Psoas muscle (tissue), 8 donors: Measurements from ENCODE around the gene RBFOX1. TPM values are rescaled to one million over a fixed set of nuclear protein-coding genes. Genes with fewer than 3 reads are reported as not detected.

ENCODE experiments used
- ATAC-seq, 4 donors: fragments of 200-7000 bp; cut with Tn5 transposase; one replicate each; pipeline ENCODE4 v1.9.1; 2020; ENCODE audit warnings: moderate library complexity in 3 of 4, mild to moderate bottlenecking in 2 of 4
- DNase-seq, 2 donors: peaks; one replicate each; pipeline ENCODE4 v3.0.0-alpha.2; 2020
- H3K27ac ChIP-seq: fragments of 200-600 bp; one replicate; pipeline ENCODE4 v1.8.0; 2022
- H3K27me3 ChIP-seq, 3 donors: fragments of 200-600 bp in 1 of 3; one replicate each; pipeline versions ENCODE4 v1.6.1 to v1.8.0; 2013 to 2022; ENCODE audit warnings: low read length in 2 of 3, mild to moderate bottlenecking in 2 of 3, moderate library complexity in 1 of 3; ENCODE audit not compliant: insufficient read depth in 3 of 3
- H3K36me3 ChIP-seq, 2 donors: fragments of 200-600 bp in 1 of 2; one replicate each; pipeline versions ENCODE4 v1.6.1 to v1.8.0; 2013 to 2022; ENCODE audit warnings: low read depth in 1 of 2, mild to moderate bottlenecking in 1 of 2, moderate library complexity in 1 of 2; ENCODE audit not compliant: insufficient read depth in 1 of 2
- H3K4me1 ChIP-seq: fragments of 200-600 bp; one replicate; pipeline ENCODE4 v1.8.0; 2022
- H3K4me3 ChIP-seq: fragments of 200-600 bp; one replicate; pipeline ENCODE4 v1.8.0; 2022; ENCODE audit warnings: mild to moderate bottlenecking
- H3K9me3 ChIP-seq: fragments of 200-600 bp; one replicate; pipeline ENCODE4 v1.8.0; 2022
- WGBS, 3 donors: extraction: QIAGEN DNeasy Blood & Tissue Kit; methylation state at CpG; one replicate each; pipeline versions ENCODE4 v1.1.6 to v1.1.7; 2013; 5-methylcytosine and 5-hydroxymethylcytosine counted together
- intact Hi-C, 2 donors: fragments of 100-400 bp; cut with DNase I; formaldehyde crosslinking; loops; one replicate each; pipeline versions ENCODE4 v1.11.0 to v1.14.2; 2022
- polyA plus RNA-seq, 3 donors: library from polyadenylated mRNA; stranded (reverse); fragments of 200-250 nt; gene quantifications; one replicate each; pipeline ENCODE4 v1.2.3, GENCODE V29; 2013
- total RNA-seq, 4 donors: library from RNA; stranded (reverse); fragmentation: NEBNext Ultra II Directional in 2 of 4; extraction: Animal tissue kit (Norgen Biotek cat#: 25700) in 2 of 4; gene quantifications; one replicate each; pipeline versions ENCODE4 v1.2.1 to v1.2.4, GENCODE V29; 2021 to 2023
- TF ChIP-seq, protein P1 (sequence below): fragments of 200-600 bp; IDR thresholded peaks from one replicate; pipeline ENCODE4 v1.8.0; 2022; ENCODE audit warnings: antibody characterized with exemption
- donor health status: healthy with polysubstance abuse.
- donor health status: DM: no; HTN: no; CAD: no; lungs with moderate emphysema.
- donor health status: Bipolar disorder and iron deficiency.
- donor health status: healthy.
- donor health status: DM: yes; HTN: yes; CAD: no.
- donor health status: DM: no; HTN: no; CAD: no.
- donor health status: DM: no; HTN: no; CAD: no.
- donor health status: DM: yes; HTN: yes; CAD: no.

RBFOX1 gene
- total and polyA plus RNA-seq, 7 donors: 2.8 to 141 (median 113) TPM

DNA sequence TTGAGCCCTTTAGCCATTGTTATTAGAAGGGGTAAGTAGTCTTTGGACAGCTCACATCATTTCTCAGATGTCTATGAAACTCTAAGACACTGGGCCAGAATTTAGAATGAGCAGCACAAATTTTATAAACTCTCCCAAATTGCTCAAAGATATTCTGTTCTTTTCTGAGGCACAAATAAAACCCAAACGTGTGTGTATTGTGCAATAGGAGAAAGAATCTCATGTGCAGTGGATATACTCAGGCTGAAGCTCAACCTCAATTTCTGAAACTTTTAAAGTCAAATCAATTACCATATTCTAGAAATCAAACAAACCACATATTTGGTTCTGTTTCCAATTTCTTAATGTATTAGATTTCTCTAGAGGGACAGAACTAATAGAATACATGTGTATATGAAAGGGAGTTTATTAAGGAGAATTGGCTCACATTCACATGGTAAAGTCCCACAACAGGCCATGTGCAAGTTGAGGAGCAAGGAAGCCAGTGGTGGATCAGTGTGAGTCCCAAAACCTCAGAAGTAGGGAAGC, 403.6 kb downstream of the RBFOX1 start:
- intact Hi-C loops: no loop called here
- ATAC-seq: no peak
- no peaks in the 10 kb centered on the region for H3K4me1 ChIP-seq

DNA sequence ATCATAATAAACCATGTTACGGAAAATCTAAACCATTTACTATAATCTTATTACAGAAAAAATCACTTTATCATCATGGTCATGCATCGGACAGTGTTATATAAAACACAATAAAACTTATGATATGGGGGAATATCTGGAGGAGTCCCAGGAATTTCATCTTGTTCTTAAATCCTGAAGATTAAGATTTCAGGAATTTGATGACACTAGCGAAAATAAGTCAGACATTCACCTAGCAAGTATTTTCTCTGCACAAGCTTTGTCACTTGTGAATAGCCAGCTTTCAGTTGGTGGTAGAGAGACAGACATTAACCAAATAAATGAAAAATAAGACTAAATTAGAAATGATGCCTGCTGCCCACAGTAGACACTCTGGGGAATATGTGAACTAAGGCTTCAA, 410.0 kb downstream of the RBFOX1 start:
- WGBS, 3 donors: 92 to 93% (median 93%) methylated on average over 3 of the region's 3 CpGs
- Histone ChIP-seq H3K36me3 (no peaks in the 10 kb centered on the region), H3K9me3 (no peaks in the 10 kb centered on the region), H3K4me3 (no peak overlapping the region), H3K4me1 (no peaks in the 10 kb centered on the region), H3K27ac (no peak overlapping the region), H3K27me3 (no peaks in the 10 kb centered on the region)
- DNase-seq (no peak), ATAC-seq (no peak)
- intact Hi-C loops: no loop called here
- TF ChIP-seq, protein P1, sequence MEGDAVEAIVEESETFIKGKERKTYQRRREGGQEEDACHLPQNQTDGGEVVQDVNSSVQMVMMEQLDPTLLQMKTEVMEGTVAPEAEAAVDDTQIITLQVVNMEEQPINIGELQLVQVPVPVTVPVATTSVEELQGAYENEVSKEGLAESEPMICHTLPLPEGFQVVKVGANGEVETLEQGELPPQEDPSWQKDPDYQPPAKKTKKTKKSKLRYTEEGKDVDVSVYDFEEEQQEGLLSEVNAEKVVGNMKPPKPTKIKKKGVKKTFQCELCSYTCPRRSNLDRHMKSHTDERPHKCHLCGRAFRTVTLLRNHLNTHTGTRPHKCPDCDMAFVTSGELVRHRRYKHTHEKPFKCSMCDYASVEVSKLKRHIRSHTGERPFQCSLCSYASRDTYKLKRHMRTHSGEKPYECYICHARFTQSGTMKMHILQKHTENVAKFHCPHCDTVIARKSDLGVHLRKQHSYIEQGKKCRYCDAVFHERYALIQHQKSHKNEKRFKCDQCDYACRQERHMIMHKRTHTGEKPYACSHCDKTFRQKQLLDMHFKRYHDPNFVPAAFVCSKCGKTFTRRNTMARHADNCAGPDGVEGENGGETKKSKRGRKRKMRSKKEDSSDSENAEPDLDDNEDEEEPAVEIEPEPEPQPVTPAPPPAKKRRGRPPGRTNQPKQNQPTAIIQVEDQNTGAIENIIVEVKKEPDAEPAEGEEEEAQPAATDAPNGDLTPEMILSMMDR: no peak

More for the DNA sequence above, 403.6 kb downstream of the RBFOX1 start:
- Histone ChIP-seq H3K27ac (no peak overlapping the region), H3K9me3 (no peaks in the 10 kb centered on the region), H3K27me3 (no peaks in the 10 kb centered on the region), H3K36me3 (no peaks in the 10 kb centered on the region), H3K4me3 (no peak overlapping the region)
- DNase-seq: no peak
- TF ChIP-seq, protein P1: no peak
- WGBS, 3 donors: 0% methylated on average over 1 of the region's 1 CpG

DNA sequence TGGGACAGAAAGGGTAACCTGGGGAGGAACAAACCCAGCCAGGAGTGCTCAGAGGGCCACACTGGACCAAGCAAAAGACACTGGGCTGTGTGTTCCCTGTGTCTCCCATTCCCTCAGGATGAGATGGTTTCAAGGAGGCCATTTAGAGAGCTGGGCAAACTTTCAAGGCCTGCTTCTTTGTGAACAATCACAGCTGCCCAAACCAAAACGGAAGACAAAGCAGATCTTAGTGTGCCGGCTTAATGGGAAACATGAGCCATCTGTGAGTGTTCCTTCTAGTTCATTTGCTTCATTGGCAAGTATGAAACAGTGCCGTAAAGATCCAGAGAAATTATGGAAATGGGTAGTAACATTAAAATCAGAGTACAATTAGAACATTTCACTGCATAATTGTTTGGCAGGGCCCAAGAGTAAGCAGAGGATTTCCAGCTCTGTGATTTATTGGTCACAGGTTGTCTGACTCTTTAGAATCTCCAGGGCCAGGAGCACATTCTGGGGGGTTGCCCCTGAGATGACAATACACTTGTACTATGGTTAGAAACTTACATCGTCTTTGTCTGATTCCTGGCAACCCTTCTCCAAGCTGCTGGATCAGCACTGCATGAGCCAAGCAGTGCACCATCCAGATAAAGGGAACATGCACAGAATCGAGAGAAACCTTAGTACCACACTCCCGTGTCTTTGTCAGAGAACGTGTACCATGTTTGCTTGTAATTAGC, 412.1 kb downstream of the RBFOX1 start:
- Histone ChIP-seq H3K27ac (peak overlapping the region; percentile 38), H3K36me3 (no peaks in the 10 kb centered on the region), H3K4me1 (no peaks in the 10 kb centered on the region), H3K9me3 (no peaks in the 10 kb centered on the region), H3K4me3 (no peak overlapping the region), H3K27me3 (no peaks in the 10 kb centered on the region)
- peak in 3 of 4 donors; percentile 69 to 89 (median 77) for ATAC-seq
- TF ChIP-seq, protein P1: no peak
- intact Hi-C loops: no loop called here
- DNase-seq: no peak
- WGBS, 3 donors: 19 to 29% (median 21%) methylated on average over 7 of the region's 7 CpGs

DNA sequence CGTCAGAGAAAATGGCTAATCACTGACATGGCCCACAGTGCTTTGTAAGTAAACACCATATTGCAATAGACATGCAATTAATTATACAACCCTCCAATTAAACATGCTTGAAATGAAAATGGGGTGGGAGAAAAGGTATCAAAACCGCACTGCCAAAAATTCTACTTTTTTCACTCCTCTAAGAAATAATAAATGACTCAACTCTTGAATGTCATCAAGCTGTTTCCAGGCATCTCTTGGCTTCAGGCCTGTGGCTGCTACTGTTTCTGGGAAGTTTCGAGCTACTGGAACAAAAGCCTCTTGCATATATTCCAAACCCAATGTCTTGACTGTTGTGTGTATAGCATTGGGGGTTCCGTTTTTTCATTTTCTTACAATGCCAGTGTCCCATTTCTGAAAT, 412.6 kb downstream of the RBFOX1 start:
- H3K4me1 ChIP-seq: no peaks in the 10 kb centered on the region
- ATAC-seq (peak in 1 of 4 donors; percentile 44), DNase-seq (no peak)
- H3K27ac ChIP-seq: no peak overlapping the region
- no peaks in the 10 kb centered on the region for H3K36me3 ChIP-seq
- no peaks in the 10 kb centered on the region for H3K27me3 ChIP-seq
- no peaks in the 10 kb centered on the region for H3K9me3 ChIP-seq
- TF ChIP-seq, protein P1: no peak
- no peak overlapping the region for H3K4me3 ChIP-seq
- 36 to 46% (median 39%) methylated on average over 4 of the region's 4 CpGs for WGBS, 3 donors
- intact Hi-C loops: no loop called here
